WTC11 (cell line): ENCODE measurements around the gene MAPK7. TPM values are rescaled to one million over a fixed set of nuclear protein-coding genes. Genes with fewer than 3 reads are reported as not detected.
A peak's percentile ranks its signal among the peaks of the same experiment; 100 is the strongest.

Source experiments
- CREM ChIP-seq: sonication (generic); formaldehyde crosslinking; IDR thresholded peaks from 2 replicates; pipeline ENCODE4 v1.8.1; 2022; ENCODE audit warnings: mild to moderate bottlenecking, missing genetic modification reagents, moderate library complexity
- ESRRA ChIP-seq: sonication (generic); formaldehyde crosslinking; IDR thresholded peaks from 2 replicates; pipeline ENCODE4 v1.8.1; 2022; ENCODE audit warnings: mild to moderate bottlenecking, missing genetic modification reagents, borderline replicate concordance
- FOXK1 ChIP-seq: sonication (generic); formaldehyde crosslinking; IDR thresholded peaks from 2 replicates; pipeline ENCODE4 v1.8.0; 2022; ENCODE audit warnings: mild to moderate bottlenecking, moderate library complexity, missing genetic modification reagents
- GABPB1 ChIP-seq: sonication (generic); formaldehyde crosslinking; IDR thresholded peaks from 2 replicates; pipeline ENCODE4 v1.8.1; 2023; ENCODE audit warnings: mild to moderate bottlenecking, missing genetic modification reagents
- IRF2 ChIP-seq: sonication (generic); formaldehyde crosslinking; IDR thresholded peaks from 2 replicates; pipeline ENCODE4 v1.8.0; 2022; ENCODE audit warnings: low read depth, missing genetic modification reagents, borderline replicate concordance
- JAZF1 ChIP-seq: fragments of 250-450 bp; sonication (Bioruptor Pico); IDR thresholded peaks from 2 replicates; pipeline ENCODE4 v1.9.0; 2021; ENCODE audit warnings: moderate library complexity, mild to moderate bottlenecking, inconsistent platforms
- SMAD4 ChIP-seq: sonication (generic); formaldehyde crosslinking; IDR thresholded peaks from 2 replicates; pipeline ENCODE4 v1.8.0; 2022; ENCODE audit warnings: mild to moderate bottlenecking, missing genetic modification reagents
- ZBTB21 ChIP-seq: sonication (generic); formaldehyde crosslinking; IDR thresholded peaks from 2 replicates; pipeline ENCODE4 v1.8.1; 2023; ENCODE audit warnings: mild to moderate bottlenecking, missing genetic modification reagents, borderline replicate concordance
- ZNF232 ChIP-seq: sonication (generic); formaldehyde crosslinking; IDR thresholded peaks from 2 replicates; pipeline ENCODE4 v1.8.0; 2022; ENCODE audit warnings: mild to moderate bottlenecking, missing genetic modification reagents
- ZNF396 ChIP-seq: fragments of 250-450 bp; sonication (Bioruptor Pico); IDR thresholded peaks from 2 replicates; pipeline ENCODE4 v1.8.0; 2021; ENCODE audit warnings: mild to moderate bottlenecking, moderate library complexity, borderline replicate concordance
- ZNF671 ChIP-seq: fragments of 250-450 bp; sonication (Bioruptor Pico); IDR thresholded peaks from 2 replicates; pipeline ENCODE4 v1.8.0; 2021; ENCODE audit warnings: mild to moderate bottlenecking
- total RNA-seq: library from RNA; stranded (reverse); gene quantifications from 3 replicates; pipeline ENCODE4 v1.2.3, GENCODE V29; 2021
- TF ChIP-seq, protein P1 (sequence below): sonication (generic); formaldehyde crosslinking; IDR thresholded peaks from 2 replicates; pipeline ENCODE4 v1.8.1; 2022; ENCODE audit warnings: mild to moderate bottlenecking, moderate library complexity, missing genetic modification reagents
- TF ChIP-seq, protein P2 (sequence below): sonication (generic); formaldehyde crosslinking; IDR thresholded peaks from 2 replicates; pipeline ENCODE4 v1.8.1; 2022; ENCODE audit warnings: low read depth, mild to moderate bottlenecking, moderate library complexity, missing genetic modification reagents, borderline replicate concordance
- TF ChIP-seq, protein P3 (sequence below): sonication (generic); formaldehyde crosslinking; IDR thresholded peaks from 2 replicates; pipeline ENCODE4 v1.8.0; 2023; ENCODE audit warnings: missing genetic modification reagents, mild to moderate bottlenecking, borderline replicate concordance
- TF ChIP-seq, protein P4 (sequence below): fragments of 250-450 bp; sonication (Bioruptor Pico); IDR thresholded peaks from 2 replicates; pipeline ENCODE4 v1.8.0; 2021; ENCODE audit warnings: mild to moderate bottlenecking
- TF ChIP-seq, protein P5 (sequence below): fragments of 250-450 bp; sonication (Bioruptor Pico); IDR thresholded peaks from 2 replicates; pipeline ENCODE4 v1.9.0; 2021; ENCODE audit warnings: mild to moderate bottlenecking
- TF ChIP-seq, protein P6 (sequence below): sonication (generic); formaldehyde crosslinking; IDR thresholded peaks from 2 replicates; pipeline ENCODE4 v1.8.1; 2022; ENCODE audit warnings: mild to moderate bottlenecking, missing genetic modification reagents, moderate library complexity, borderline replicate concordance
- TF ChIP-seq, protein P7 (sequence below): sonication (generic); formaldehyde crosslinking; IDR thresholded peaks from 2 replicates; pipeline ENCODE4 v1.8.0; 2022; ENCODE audit warnings: mild to moderate bottlenecking, missing genetic modification reagents
- TF ChIP-seq, protein P8 (sequence below): fragments of 250-450 bp; sonication (Bioruptor Pico); IDR thresholded peaks from 2 replicates; pipeline ENCODE4 v1.9.0; 2021; ENCODE audit warnings: mild to moderate bottlenecking, borderline replicate concordance
- TF ChIP-seq, protein P9 (sequence below): sonication (generic); formaldehyde crosslinking; IDR thresholded peaks from 2 replicates; pipeline ENCODE4 v1.8.1; 2023; ENCODE audit warnings: mild to moderate bottlenecking, missing genetic modification reagents, moderate library complexity

MAPK7 gene
- total RNA-seq, 1 experiment from 2014 or later, result 38.5 TPM

DNA sequence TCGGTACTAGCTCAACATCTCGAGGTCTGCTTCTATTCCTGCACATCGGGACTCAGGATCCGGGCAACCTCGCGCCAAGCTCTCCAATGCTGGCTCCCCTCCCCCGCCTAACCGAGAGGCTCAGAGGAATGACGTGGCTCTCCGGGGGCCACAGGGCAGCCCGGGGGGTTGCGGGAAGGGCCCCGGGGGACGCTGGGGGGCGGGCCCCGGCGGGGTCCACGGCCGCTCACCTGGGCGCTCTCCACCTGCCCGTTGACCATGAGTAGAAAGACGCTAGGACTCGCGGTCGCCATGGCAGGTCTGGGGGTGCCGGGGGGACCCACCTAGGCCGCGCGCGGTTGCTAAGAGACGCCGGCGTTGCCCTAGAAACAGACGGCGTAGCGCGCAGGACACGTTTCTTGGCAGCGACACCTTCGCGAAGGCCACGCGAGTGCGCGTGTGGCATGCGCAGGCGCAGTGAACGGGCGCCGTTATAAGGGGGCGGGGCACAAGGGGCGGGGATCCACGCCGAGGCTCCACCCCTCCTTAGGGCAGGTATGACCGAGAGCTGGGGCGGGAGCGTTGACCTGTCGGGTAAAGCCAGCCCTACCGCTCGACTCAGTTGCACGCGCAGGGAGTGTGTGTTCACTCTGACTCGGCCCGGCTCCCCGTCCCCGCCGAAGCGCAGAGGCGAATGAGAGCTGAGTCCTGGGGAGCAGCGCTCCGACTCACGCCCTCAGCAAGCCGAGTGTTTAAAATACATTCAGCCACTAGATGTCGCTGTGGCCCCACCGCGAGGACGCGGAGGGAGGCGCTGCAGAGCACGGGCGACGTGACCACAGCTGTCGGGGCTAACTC lies 15.8 kb upstream of the MAPK7 start, which contains the start of gene B9D1 (continued):
- TF ChIP-seq, protein P1, sequence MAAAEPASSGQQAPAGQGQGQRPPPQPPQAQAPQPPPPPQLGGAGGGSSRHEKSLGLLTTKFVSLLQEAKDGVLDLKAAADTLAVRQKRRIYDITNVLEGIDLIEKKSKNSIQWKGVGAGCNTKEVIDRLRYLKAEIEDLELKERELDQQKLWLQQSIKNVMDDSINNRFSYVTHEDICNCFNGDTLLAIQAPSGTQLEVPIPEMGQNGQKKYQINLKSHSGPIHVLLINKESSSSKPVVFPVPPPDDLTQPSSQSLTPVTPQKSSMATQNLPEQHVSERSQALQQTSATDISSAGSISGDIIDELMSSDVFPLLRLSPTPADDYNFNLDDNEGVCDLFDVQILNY (CRISPR knock-in tag), result no peak
- TF ChIP-seq FOXK1 (CRISPR knock-in tag) (no peak; the same call in 1 of the 2 replicates), IRF2 (CRISPR knock-in tag) (no peak), ZNF396 (CRISPR knock-in tag) (no peak), CREM (no peak), ZNF671 (CRISPR knock-in tag) (no peak), ZBTB21 (CRISPR knock-in tag) (peak; percentile 52; the same call in 1 of the 2 replicates), SMAD4 (no peak), JAZF1 (CRISPR knock-in tag) (no peak), GABPB1 (CRISPR knock-in tag) (0 out of 2 replicates have a peak, but pooled peaks have one; percentile 11), ZNF232 (CRISPR knock-in tag) (peak; percentile 52; the same call in 1 of the 2 replicates), ESRRA (no peak; the same call in 1 of the 2 replicates)
- TF ChIP-seq, protein P2, sequence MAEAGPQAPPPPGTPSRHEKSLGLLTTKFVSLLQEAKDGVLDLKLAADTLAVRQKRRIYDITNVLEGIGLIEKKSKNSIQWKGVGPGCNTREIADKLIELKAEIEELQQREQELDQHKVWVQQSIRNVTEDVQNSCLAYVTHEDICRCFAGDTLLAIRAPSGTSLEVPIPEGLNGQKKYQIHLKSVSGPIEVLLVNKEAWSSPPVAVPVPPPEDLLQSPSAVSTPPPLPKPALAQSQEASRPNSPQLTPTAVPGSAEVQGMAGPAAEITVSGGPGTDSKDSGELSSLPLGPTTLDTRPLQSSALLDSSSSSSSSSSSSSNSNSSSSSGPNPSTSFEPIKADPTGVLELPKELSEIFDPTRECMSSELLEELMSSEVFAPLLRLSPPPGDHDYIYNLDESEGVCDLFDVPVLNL, result no peak
- TF ChIP-seq, protein P3, sequence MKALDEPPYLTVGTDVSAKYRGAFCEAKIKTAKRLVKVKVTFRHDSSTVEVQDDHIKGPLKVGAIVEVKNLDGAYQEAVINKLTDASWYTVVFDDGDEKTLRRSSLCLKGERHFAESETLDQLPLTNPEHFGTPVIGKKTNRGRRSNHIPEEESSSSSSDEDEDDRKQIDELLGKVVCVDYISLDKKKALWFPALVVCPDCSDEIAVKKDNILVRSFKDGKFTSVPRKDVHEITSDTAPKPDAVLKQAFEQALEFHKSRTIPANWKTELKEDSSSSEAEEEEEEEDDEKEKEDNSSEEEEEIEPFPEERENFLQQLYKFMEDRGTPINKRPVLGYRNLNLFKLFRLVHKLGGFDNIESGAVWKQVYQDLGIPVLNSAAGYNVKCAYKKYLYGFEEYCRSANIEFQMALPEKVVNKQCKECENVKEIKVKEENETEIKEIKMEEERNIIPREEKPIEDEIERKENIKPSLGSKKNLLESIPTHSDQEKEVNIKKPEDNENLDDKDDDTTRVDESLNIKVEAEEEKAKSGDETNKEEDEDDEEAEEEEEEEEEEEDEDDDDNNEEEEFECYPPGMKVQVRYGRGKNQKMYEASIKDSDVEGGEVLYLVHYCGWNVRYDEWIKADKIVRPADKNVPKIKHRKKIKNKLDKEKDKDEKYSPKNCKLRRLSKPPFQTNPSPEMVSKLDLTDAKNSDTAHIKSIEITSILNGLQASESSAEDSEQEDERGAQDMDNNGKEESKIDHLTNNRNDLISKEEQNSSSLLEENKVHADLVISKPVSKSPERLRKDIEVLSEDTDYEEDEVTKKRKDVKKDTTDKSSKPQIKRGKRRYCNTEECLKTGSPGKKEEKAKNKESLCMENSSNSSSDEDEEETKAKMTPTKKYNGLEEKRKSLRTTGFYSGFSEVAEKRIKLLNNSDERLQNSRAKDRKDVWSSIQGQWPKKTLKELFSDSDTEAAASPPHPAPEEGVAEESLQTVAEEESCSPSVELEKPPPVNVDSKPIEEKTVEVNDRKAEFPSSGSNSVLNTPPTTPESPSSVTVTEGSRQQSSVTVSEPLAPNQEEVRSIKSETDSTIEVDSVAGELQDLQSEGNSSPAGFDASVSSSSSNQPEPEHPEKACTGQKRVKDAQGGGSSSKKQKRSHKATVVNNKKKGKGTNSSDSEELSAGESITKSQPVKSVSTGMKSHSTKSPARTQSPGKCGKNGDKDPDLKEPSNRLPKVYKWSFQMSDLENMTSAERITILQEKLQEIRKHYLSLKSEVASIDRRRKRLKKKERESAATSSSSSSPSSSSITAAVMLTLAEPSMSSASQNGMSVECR, result peak; percentile 52; the same call in 1 of the 2 replicates
- TF ChIP-seq, protein P4, sequence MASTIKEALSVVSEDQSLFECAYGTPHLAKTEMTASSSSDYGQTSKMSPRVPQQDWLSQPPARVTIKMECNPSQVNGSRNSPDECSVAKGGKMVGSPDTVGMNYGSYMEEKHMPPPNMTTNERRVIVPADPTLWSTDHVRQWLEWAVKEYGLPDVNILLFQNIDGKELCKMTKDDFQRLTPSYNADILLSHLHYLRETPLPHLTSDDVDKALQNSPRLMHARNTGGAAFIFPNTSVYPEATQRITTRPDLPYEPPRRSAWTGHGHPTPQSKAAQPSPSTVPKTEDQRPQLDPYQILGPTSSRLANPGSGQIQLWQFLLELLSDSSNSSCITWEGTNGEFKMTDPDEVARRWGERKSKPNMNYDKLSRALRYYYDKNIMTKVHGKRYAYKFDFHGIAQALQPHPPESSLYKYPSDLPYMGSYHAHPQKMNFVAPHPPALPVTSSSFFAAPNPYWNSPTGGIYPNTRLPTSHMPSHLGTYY (CRISPR knock-in tag), result no peak
- TF ChIP-seq, protein P5, sequence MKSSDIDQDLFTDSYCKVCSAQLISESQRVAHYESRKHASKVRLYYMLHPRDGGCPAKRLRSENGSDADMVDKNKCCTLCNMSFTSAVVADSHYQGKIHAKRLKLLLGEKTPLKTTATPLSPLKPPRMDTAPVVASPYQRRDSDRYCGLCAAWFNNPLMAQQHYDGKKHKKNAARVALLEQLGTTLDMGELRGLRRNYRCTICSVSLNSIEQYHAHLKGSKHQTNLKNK (CRISPR knock-in tag), result no peak
- TF ChIP-seq, protein P6, sequence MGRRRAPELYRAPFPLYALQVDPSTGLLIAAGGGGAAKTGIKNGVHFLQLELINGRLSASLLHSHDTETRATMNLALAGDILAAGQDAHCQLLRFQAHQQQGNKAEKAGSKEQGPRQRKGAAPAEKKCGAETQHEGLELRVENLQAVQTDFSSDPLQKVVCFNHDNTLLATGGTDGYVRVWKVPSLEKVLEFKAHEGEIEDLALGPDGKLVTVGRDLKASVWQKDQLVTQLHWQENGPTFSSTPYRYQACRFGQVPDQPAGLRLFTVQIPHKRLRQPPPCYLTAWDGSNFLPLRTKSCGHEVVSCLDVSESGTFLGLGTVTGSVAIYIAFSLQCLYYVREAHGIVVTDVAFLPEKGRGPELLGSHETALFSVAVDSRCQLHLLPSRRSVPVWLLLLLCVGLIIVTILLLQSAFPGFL, result no peak
- TF ChIP-seq, protein P7, sequence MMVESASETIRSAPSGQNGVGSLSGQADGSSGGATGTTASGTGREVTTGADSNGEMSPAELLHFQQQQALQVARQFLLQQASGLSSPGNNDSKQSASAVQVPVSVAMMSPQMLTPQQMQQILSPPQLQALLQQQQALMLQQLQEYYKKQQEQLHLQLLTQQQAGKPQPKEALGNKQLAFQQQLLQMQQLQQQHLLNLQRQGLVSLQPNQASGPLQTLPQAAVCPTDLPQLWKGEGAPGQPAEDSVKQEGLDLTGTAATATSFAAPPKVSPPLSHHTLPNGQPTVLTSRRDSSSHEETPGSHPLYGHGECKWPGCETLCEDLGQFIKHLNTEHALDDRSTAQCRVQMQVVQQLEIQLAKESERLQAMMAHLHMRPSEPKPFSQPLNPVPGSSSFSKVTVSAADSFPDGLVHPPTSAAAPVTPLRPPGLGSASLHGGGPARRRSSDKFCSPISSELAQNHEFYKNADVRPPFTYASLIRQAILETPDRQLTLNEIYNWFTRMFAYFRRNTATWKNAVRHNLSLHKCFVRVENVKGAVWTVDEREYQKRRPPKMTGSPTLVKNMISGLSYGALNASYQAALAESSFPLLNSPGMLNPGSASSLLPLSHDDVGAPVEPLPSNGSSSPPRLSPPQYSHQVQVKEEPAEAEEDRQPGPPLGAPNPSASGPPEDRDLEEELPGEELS (CRISPR knock-in tag), result 0 out of 2 replicates have a peak, but pooled peaks have one; percentile 14
- TF ChIP-seq, protein P8, sequence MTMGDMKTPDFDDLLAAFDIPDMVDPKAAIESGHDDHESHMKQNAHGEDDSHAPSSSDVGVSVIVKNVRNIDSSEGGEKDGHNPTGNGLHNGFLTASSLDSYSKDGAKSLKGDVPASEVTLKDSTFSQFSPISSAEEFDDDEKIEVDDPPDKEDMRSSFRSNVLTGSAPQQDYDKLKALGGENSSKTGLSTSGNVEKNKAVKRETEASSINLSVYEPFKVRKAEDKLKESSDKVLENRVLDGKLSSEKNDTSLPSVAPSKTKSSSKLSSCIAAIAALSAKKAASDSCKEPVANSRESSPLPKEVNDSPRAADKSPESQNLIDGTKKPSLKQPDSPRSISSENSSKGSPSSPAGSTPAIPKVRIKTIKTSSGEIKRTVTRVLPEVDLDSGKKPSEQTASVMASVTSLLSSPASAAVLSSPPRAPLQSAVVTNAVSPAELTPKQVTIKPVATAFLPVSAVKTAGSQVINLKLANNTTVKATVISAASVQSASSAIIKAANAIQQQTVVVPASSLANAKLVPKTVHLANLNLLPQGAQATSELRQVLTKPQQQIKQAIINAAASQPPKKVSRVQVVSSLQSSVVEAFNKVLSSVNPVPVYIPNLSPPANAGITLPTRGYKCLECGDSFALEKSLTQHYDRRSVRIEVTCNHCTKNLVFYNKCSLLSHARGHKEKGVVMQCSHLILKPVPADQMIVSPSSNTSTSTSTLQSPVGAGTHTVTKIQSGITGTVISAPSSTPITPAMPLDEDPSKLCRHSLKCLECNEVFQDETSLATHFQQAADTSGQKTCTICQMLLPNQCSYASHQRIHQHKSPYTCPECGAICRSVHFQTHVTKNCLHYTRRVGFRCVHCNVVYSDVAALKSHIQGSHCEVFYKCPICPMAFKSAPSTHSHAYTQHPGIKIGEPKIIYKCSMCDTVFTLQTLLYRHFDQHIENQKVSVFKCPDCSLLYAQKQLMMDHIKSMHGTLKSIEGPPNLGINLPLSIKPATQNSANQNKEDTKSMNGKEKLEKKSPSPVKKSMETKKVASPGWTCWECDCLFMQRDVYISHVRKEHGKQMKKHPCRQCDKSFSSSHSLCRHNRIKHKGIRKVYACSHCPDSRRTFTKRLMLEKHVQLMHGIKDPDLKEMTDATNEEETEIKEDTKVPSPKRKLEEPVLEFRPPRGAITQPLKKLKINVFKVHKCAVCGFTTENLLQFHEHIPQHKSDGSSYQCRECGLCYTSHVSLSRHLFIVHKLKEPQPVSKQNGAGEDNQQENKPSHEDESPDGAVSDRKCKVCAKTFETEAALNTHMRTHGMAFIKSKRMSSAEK, result no peak
- TF ChIP-seq, protein P9, sequence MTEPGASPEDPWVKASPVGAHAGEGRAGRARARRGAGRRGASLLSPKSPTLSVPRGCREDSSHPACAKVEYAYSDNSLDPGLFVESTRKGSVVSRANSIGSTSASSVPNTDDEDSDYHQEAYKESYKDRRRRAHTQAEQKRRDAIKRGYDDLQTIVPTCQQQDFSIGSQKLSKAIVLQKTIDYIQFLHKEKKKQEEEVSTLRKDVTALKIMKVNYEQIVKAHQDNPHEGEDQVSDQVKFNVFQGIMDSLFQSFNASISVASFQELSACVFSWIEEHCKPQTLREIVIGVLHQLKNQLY (CRISPR knock-in tag), result no peak
